Activated naive CD4-positive, alpha-beta T cell (primary cell): ENCODE measurements around the gene HSPA1L.
"Not testable (repeated sequence)": the region's sequence is repeated elsewhere in the genome, so short reads cannot be mapped to it uniquely, and the experiment has no call there.

Source experiments
- DNase-seq, 4 experiments: peaks; one replicate each; lab custom pipeline; 2025; lab: John Stamatoyannopoulos, UW

Gene HSPA1L

GRCh38 chr6:31836474-31837368 is 21.6 kb upstream of the HSPA1L start:
- DNase-seq, result no peak

- no peak for DNase-seq
Observed at GRCh38 chr6:31836047-31836473, 21.0 kb upstream of the HSPA1L start.

GRCh38 chr6:31834367-31835250 is 19.5 kb upstream of the HSPA1L start:
- peak; percentile 62 to 73 (median 66) for DNase-seq

DNA sequence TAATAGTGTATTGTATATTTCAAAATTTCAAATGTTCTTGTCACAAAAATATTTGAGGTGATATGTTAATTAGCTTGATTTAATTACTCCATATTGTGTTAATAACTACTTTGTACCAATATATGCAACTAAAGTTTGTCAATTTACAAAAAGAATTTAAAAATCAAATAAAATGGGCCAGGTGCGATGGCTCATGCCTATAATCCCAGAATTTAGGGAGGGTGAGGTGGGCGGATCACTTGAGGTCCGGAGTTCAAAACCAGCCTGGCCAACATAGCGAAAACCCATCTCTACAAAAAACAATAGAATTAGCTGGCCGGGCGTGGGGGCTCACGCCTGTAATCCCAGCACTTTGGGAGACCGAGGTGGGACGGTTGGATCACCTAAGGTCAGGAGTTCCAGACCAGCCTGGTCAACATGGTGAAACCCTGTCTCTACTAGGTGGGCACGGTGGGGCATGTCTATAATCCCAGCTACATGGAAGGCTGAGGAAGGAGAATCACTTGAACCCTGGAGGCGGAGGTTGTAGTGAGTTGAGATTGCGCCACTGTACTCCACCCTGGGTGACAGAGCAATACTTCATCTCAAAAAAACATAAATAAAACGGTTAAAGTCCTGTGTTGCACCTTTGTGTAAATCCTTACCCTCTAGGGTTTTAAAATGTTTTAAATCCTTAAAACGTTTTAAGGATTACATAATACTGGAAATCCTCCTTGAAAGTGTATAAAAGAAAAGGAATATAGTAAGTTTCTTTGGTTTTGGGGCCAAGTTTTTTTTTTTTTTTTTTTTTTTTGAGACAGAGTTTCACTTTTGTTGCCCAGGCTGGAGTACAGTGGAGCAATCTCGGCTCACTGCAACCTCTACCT is 16.5 kb upstream of the HSPA1L start:
- DNase-seq, result no peak

GRCh38 chr6:31830886-31831335 is 15.8 kb upstream of the HSPA1L start:
- DNase-seq, result no peak

GRCh38 chr6:31829633-31830283 is 14.7 kb upstream of the HSPA1L start:
- DNase-seq, result no peak

DNA sequence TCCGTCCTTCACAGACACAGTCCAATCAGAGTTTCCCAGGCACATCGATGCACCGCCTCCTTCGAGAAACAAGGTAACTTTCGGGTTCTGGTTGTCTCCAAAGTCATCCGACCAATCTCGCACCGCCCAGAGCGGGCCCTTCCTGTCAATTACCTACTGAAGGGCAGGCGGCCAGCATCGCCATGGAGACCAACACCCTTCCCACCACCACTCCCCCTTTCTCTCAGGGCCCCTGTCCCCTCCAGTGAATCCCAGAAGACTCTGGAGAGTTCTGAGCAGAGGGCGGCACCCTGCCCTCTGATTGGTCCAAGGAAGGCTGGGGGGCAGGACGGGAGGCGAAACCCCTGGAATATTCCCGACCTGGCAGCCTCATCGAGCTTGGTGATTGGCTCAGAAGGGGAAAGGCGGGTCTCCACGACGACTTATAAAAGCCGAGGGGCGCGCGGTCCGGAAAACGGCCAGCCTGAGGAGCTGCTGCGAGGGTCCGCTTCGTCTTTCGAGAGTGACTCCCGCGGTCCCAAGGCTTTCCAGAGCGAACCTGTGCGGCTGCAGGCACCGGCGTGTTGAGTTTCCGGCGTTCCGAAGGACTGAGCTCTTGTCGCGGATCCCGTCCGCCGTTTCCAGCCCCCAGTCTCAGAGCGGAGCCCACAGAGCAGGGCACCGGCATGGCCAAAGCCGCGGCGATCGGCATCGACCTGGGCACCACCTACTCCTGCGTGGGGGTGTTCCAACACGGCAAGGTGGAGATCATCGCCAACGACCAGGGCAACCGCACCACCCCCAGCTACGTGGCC is 12.4 kb upstream of the HSPA1L start, which contains the start of gene HSPA1B:
HSPA1B (plus strand) TSS at position 453 of the 794 bp plus-strand sequence; CDS start at position 666, 213 bp downstream.
- DNase-seq, result peak; percentile 79 to 87 (median 84)

- peak in 1 of 4 experiments; percentile 29 for DNase-seq
Observed at GRCh38 chr6:31826793-31827285, 11.8 kb upstream of the HSPA1L start.

- no peak for DNase-seq
Observed at GRCh38 chr6:31825553-31825952, 10.5 kb upstream of the HSPA1L start.

DNA sequence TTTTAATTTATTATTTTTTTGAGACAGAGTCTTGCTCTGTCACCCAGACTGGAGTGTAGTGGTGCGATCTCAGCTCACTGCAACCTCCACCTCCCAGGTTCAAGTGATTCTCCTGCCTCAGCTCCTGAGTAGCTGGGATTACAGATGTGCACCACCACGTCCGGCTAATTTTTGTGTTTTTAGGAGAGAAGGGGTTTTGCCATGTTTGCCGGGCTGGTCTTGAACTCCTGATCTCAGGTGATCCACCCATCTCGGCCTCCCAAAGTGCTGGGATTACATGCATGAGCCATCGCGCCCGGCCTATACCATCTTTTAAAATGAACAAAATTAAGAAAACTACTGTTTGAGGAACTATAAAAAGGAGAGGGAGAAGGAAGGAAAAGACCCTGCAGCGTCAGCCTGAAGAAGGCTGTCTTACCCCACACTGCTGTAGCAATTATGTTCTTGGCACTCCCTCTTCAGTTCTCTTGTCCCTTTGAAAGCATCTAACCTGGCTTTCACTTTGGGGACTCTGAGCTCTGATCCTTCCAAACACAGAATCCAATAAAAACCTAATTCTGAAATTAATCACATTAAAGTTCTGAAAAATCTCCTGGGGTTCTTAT is 8.6 kb upstream of the HSPA1L start:
- not testable (repeated sequence) for DNase-seq

GRCh38 chr6:31822036-31822821 is 7.1 kb upstream of the HSPA1L start:
- peak in 2 of 4 experiments; percentile 39 to 61 for DNase-seq

DNA sequence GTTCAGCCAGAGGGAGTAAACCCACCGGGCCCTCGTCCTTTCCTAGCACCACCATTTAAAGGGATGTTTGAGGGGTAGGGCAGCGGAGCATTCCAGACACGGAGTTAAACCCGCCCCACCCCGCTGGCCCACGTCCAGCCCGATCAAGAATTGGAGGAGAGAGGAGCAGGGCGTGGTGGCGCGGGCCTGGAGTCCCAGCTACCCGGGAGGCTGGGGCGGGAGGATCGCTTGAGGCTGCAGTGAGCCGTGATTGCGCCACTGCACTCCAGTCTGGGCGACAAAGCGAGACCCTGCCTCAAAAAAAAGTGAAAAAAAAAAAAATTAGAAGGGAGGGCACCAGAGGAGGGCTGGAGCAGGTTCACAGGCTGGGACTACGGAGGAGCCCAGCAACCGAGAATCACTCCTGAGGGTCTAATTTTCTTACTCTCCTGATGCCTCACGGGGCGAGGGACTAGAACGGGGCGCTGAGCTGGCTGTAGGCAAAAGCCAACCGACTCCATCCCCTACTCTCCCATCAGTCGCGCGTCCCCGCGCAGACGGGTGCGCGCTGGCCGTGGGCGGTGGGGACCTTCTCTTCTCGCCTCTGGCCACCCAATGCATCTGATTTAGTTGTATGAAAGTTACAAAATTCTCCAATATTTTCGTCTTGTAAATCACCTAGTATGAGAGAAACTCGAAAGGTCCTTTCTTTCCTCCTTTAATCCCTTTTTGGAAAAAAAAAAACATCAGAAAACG is 6.4 kb upstream of the HSPA1L start:
- DNase-seq, result peak in 2 of 4 experiments; percentile 19 to 49

DNA sequence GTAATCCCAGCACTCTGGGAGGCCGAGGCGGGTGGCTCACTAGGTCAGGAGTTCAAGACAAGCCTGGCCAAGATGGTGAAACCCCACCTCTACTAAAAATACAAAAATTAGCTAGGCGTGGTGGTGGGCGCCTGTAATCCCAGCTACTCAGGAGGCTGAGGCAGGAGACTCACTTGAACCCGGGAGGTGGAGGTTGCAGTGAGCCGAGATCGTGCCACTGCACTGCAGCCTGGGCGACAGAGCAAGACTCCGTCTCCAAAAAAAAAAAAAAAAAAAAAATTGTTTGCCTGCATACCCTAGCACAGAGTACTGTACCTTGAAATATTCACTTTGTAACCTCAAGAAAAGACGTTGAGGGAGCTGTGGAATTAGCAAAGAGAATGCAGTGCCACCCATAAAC is 5.3 kb upstream of the HSPA1L start:
- DNase-seq, result not testable (repeated sequence)

GRCh38 chr6:31819871-31820299 is 4.8 kb upstream of the HSPA1L start:
- no peak for DNase-seq

- not testable (repeated sequence) for DNase-seq
Observed at GRCh38 chr6:31817929-31818511, 2.9 kb upstream of the HSPA1L start.

DNA sequence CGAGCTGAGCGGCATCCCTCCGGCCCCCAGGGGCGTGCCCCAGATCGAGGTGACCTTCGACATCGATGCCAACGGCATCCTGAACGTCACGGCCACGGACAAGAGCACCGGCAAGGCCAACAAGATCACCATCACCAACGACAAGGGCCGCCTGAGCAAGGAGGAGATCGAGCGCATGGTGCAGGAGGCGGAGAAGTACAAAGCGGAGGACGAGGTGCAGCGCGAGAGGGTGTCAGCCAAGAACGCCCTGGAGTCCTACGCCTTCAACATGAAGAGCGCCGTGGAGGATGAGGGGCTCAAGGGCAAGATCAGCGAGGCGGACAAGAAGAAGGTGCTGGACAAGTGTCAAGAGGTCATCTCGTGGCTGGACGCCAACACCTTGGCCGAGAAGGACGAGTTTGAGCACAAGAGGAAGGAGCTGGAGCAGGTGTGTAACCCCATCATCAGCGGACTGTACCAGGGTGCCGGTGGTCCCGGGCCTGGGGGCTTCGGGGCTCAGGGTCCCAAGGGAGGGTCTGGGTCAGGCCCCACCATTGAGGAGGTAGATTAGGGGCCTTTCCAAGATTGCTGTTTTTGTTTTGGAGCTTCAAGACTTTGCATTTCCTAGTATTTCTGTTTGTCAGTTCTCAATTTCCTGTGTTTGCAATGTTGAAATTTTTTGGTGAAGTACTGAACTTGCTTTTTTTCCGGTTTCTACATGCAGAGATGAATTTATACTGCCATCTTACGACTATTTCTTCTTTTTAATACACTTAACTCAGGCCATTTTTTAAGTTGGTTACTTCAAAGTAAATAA is 2.2 kb upstream of the HSPA1L start:
- peak in 1 of 4 experiments; percentile 21 for DNase-seq

- peak in 2 of 4 experiments; percentile 18 to 51 for DNase-seq
Observed at GRCh38 chr6:31814677-31815024, 432 bp downstream of the HSPA1L start.
